ENCODE results near the gene PTPMT1.

PTPMT1 gene

GRCh38 chr11:47578524-47579494, 13.4 kb downstream of the PTPMT1 start, which contains the start of the genes KBTBD4 and NDUFS3:
KBTBD4 (minus strand) TSS chr11:47578970; CDS start chr11:47578951, 19 bp downstream.
NDUFS3 (plus strand) TSS chr11:47579074; CDS start chr11:47579092, 18 bp downstream.
- DNase-seq (ENCODE audit: low spot score): peak; percentile 89

GRCh38 chr11:47583844-47584243, 18.4 kb downstream of the PTPMT1 start:
- no peak for DNase-seq (ENCODE audit: low spot score)

- DNase-seq (ENCODE audit: low spot score): no peak
Observed at GRCh38 chr11:47586098-47586855, 20.9 kb downstream of the PTPMT1 start, which contains the start of gene FAM180B. FAM180B (plus strand) TSS chr11:47586678; CDS start chr11:47586769, 91 bp downstream.

GRCh38 chr11:47587039-47587716, 21.8 kb downstream of the PTPMT1 start:
- no peak for DNase-seq (ENCODE audit: low spot score)

GRCh38 chr11:47587723-47588326, 22.4 kb downstream of the PTPMT1 start:
- no peak for DNase-seq (ENCODE audit: low spot score)

- DNase-seq (ENCODE audit: low spot score): no peak
Observed at GRCh38 chr11:47589118-47589517, 23.7 kb downstream of the PTPMT1 start.

GRCh38 chr11:47589584-47589976, 24.2 kb downstream of the PTPMT1 start:
- no peak for DNase-seq (ENCODE audit: low spot score)

- DNase-seq (ENCODE audit: low spot score): no peak
Observed at GRCh38 chr11:47589977-47590861, 24.8 kb downstream of the PTPMT1 start.

- no peak for DNase-seq (ENCODE audit: low spot score)
Observed at GRCh38 chr11:47591764-47592163, 26.4 kb downstream of the PTPMT1 start.

GRCh38 chr11:47592251-47592650, 26.9 kb downstream of the PTPMT1 start:
- DNase-seq (ENCODE audit: low spot score): no peak

- DNase-seq (ENCODE audit: low spot score): no peak
Observed at GRCh38 chr11:47592970-47593369, 27.6 kb downstream of the PTPMT1 start.

- DNase-seq (ENCODE audit: low spot score): no peak
Observed at GRCh38 chr11:47593492-47593933, 28.1 kb downstream of the PTPMT1 start.

- peak; percentile 49 for DNase-seq (ENCODE audit: low spot score)
Observed at GRCh38 chr11:47593934-47594855, 28.8 kb downstream of the PTPMT1 start, which contains the start of gene C1QTNF4. C1QTNF4 (minus strand) TSS chr11:47594411; CDS start chr11:47590810, 3,601 bp downstream.

GRCh38 chr11:47595029-47595428, 29.6 kb downstream of the PTPMT1 start:
- no peak for DNase-seq (ENCODE audit: low spot score)

GRCh38 chr11:47595967-47596366, 30.6 kb downstream of the PTPMT1 start:
- no peak for DNase-seq (ENCODE audit: low spot score)

GRCh38 chr11:47599902-47600301, 34.5 kb downstream of the PTPMT1 start:
- no peak for DNase-seq (ENCODE audit: low spot score)

GRCh38 chr11:47603295-47603694, 37.9 kb downstream of the PTPMT1 start:
- no peak for DNase-seq (ENCODE audit: low spot score)

- no peak for DNase-seq (ENCODE audit: low spot score)
Observed at GRCh38 chr11:47605921-47606320, 40.5 kb downstream of the PTPMT1 start.

GRCh38 chr11:47606731-47607130, 41.3 kb downstream of the PTPMT1 start:
- no peak for DNase-seq (ENCODE audit: low spot score)
